Measurements from ENCODE around the gene PTH2. TPM values are rescaled to one million over a fixed set of nuclear protein-coding genes. Genes with fewer than 3 reads are reported as not detected.

The PTH2 gene
- total RNA-seq, 1 experiment from 2014 or later, result not detected

GRCh38 chr19:49456326-49456725 is 33.1 kb upstream of the PTH2 start:
- POLR2A ChIA-PET (ENCODE audit: unreplicated experiment), result interaction anchor here (0.7 kb wide), 2 partner anchors 223 to 306 kb away, joined by 3 to 9 read pairs; no protein-coding TSS in a partner anchor
- BruUV-seq (replicated peaks), result no TSS peak

GRCh38 chr19:49455773-49456172 is 32.5 kb upstream of the PTH2 start:
- H3K9me3 ChIP-seq (ENCODE audit: insufficient read depth, low read depth), result no peaks in the 10 kb centered on the region
- H2AFZ ChIP-seq, result no peak overlapping the region
- no peaks in the 10 kb centered on the region for H3K9me2 ChIP-seq (ENCODE audit: insufficient read depth)
- no peaks in the 10 kb centered on the region for H3K27me3 ChIP-seq (ENCODE audit: insufficient read depth, low read depth)
- H3F3A ChIP-seq (ENCODE audit: insufficient read depth, low read depth), result peaks cover 26% of the 10 kb centered on the region
- POLR2A ChIA-PET (ENCODE audit: unreplicated experiment), result interaction anchor here (0.6 kb wide), 1 partner anchor 40 kb away, joined by 3 read pairs; the partner anchor contains the start of gene RPS11
- CTCF ChIA-PET, result no interaction called here
- H4K20me1 ChIP-seq (ENCODE audit: insufficient read depth), result no peaks in the 10 kb centered on the region
- peaks cover 8% of the 10 kb centered on the region for H3K36me3 ChIP-seq (ENCODE audit: low read depth)
- intact Hi-C loops (cut with micrococcal nuclease; ENCODE audit: unreplicated experiment), result no loop called here
- peaks cover 6% of the 10 kb centered on the region for H3K4me1 ChIP-seq (replicated peaks; ENCODE audit: insufficient read depth)
- DNase-seq, result no peak
- no peak overlapping the region for H3K4me3 ChIP-seq
- BruUV-seq (replicated peaks), result no TSS peak
- peaks cover 34% of the 10 kb centered on the region for H3K79me2 ChIP-seq (ENCODE audit: low read depth)
- TF ChIP-seq EZH2 (IDR thresholded peaks at IDR 0.05; ENCODE audit: low read depth), result no peak
- TF ChIP-seq CTCF (conservative IDR thresholded peaks at IDR 0.05), result no peak
- no peak overlapping the region for H3K4me2 ChIP-seq
- H3K27ac ChIP-seq, result no peak overlapping the region; the same call in 1 of the 2 replicates

More at GRCh38 chr19:49456326-49456725, 33.1 kb upstream of the PTH2 start:
- Histone ChIP-seq H2AFZ (no peak overlapping the region), H3K27me3 (ENCODE audit: insufficient read depth, low read depth) (no peaks in the 10 kb centered on the region), H3K36me3 (ENCODE audit: low read depth) (peaks cover 8% of the 10 kb centered on the region), H3K79me2 (ENCODE audit: low read depth) (peaks cover 28% of the 10 kb centered on the region), H3K4me3 (no peak overlapping the region), H3F3A (ENCODE audit: insufficient read depth, low read depth) (peaks cover 26% of the 10 kb centered on the region), H3K27ac (no peak overlapping the region; the same call in 1 of the 2 replicates), H3K9me3 (ENCODE audit: insufficient read depth, low read depth) (no peaks in the 10 kb centered on the region), H3K9me2 (ENCODE audit: insufficient read depth) (no peaks in the 10 kb centered on the region), H3K4me2 (no peak overlapping the region), H4K20me1 (ENCODE audit: insufficient read depth) (no peaks in the 10 kb centered on the region), H3K4me1 (replicated peaks; ENCODE audit: insufficient read depth) (peaks cover 6% of the 10 kb centered on the region)
- CTCF ChIA-PET, result no interaction called here
- intact Hi-C loops (cut with micrococcal nuclease; ENCODE audit: unreplicated experiment), result no loop called here
- no peak for DNase-seq
- TF ChIP-seq CTCF (conservative IDR thresholded peaks at IDR 0.05) (no peak), EZH2 (IDR thresholded peaks at IDR 0.05; ENCODE audit: low read depth) (no peak)

GRCh38 chr19:49453757-49454240 is 30.6 kb upstream of the PTH2 start:
- TSS peak; percentile 86 for BruUV-seq (replicated peaks)
- ChIA-PET POLR2A (ENCODE audit: unreplicated experiment) (interaction anchor here (0.5 to 1.0 kb wide), 7 partner anchors 187 to 1043 kb away, joined by 3 to 7 read pairs (median 5); partner anchors contain the start of genes BCL2L12, CA11 and IRF3), CTCF (no interaction called here)
- Histone ChIP-seq H4K20me1 (ENCODE audit: insufficient read depth) (no peaks in the 10 kb centered on the region), H3K4me3 (peak overlapping the region; percentile 87), H3K27ac (peak overlapping the region; percentile 92), H3K36me3 (ENCODE audit: low read depth) (peaks cover 4% of the 10 kb centered on the region), H3K79me2 (ENCODE audit: low read depth) (peaks cover 53% of the 10 kb centered on the region), H3F3A (ENCODE audit: insufficient read depth, low read depth) (peaks cover 26% of the 10 kb centered on the region), H3K9me2 (ENCODE audit: insufficient read depth) (no peaks in the 10 kb centered on the region), H3K9me3 (ENCODE audit: insufficient read depth, low read depth) (no peaks in the 10 kb centered on the region), H3K4me2 (peak overlapping the region; percentile 85), H3K27me3 (ENCODE audit: insufficient read depth, low read depth) (no peaks in the 10 kb centered on the region), H2AFZ (peak overlapping the region; percentile 70), H3K4me1 (replicated peaks; ENCODE audit: insufficient read depth) (peaks cover 13% of the 10 kb centered on the region)
- DNase-seq, result no peak
- intact Hi-C loops (cut with micrococcal nuclease; ENCODE audit: unreplicated experiment), result loop anchor here (1.0 to 2.0 kb wide), 3 partner anchors 34 to 187 kb away; partner anchors contain the start of genes RPL13A, RPS11 and RRAS
- TF ChIP-seq EZH2 (IDR thresholded peaks at IDR 0.05; ENCODE audit: low read depth) (no peak), CTCF (conservative IDR thresholded peaks at IDR 0.05) (no peak)
